ENCODE data around the gene CCNF. TPM values are rescaled to one million over a fixed set of nuclear protein-coding genes. Genes with fewer than 3 reads are reported as not detected.

CCNF gene
- total RNA-seq, 4 donors from 2014 or later = 0.27 to 2.1 (median 0.82) TPM

- peaks cover 0 to 58% (median 34%) of the 10 kb centered on the region in 3 donors for H3K4me1 ChIP-seq
- H3K27me3 ChIP-seq = peaks cover 38% of the 10 kb centered on the region
- TF ChIP-seq CTCF (IDR thresholded peaks at IDR 0.05) (no peak), EP300 (IDR thresholded peaks at IDR 0.05) (no peak), POLR2A (IDR thresholded peaks at IDR 0.05) (peak; percentile 67 to 73), POLR2AphosphoS5 (IDR thresholded peaks at IDR 0.05) (peak; percentile 70)
- no peaks in the 10 kb centered on the region for H3K36me3 ChIP-seq
- WGBS, 2 donors (ENCODE audit: low coverage in 1 of 2) = no CpG with 5 or more reads among the region's 77 CpGs
- peak within 1 kb of the TSS; percentile 66 to 77 for H3K4me3 ChIP-seq
- H3K27ac ChIP-seq = peak within 1 kb of the TSS; percentile 48 to 90 (median 83)
- peak; percentile 92 for ATAC-seq
- H3K9me3 ChIP-seq = no peaks in the 10 kb centered on the region
Observed at GRCh38 chr16:2474877-2475412, 45.7 kb downstream of the CCNF start, which contains the start of gene TBC1D24. Gene TBC1D24, plus strand, starts transcription at chr16:2475127. Its CDS starts 21,022 bp downstream, at chr16:2496149.

- TF ChIP-seq POLR2A (IDR thresholded peaks at IDR 0.05) (no peak), CTCF (IDR thresholded peaks at IDR 0.05) (no peak), EP300 (IDR thresholded peaks at IDR 0.05) (no peak), POLR2AphosphoS5 (IDR thresholded peaks at IDR 0.05) (no peak)
- WGBS, 2 donors (ENCODE audit: low coverage in 1 of 2) = 6 to 18% methylated on average over 7 to 9 of the region's 55 CpGs
- ATAC-seq = peak; percentile 1
- Histone ChIP-seq H3K4me3 (peak overlapping the region; percentile 66 to 77), H3K4me1 (peaks cover 0 to 53% (median 34%) of the 10 kb centered on the region in 3 donors), H3K9me3 (no peaks in the 10 kb centered on the region), H3K27me3 (peaks cover 31% of the 10 kb centered on the region), H3K36me3 (no peaks in the 10 kb centered on the region), H3K27ac (peak overlapping the region in 3 of 4 donors; percentile 81 to 90 (median 85))
Observed at GRCh38 chr16:2475413-2476344, 46.4 kb downstream of the CCNF start.

- no peak for ATAC-seq
- no peaks in the 10 kb centered on the region for H3K36me3 ChIP-seq
- TF ChIP-seq POLR2A (IDR thresholded peaks at IDR 0.05) = no peak
- TF ChIP-seq EP300 (IDR thresholded peaks at IDR 0.05) = no peak
- TF ChIP-seq CTCF (IDR thresholded peaks at IDR 0.05) = no peak
- no peak for TF ChIP-seq POLR2AphosphoS5 (IDR thresholded peaks at IDR 0.05)
- peaks cover 24% of the 10 kb centered on the region for H3K27me3 ChIP-seq
- H3K27ac ChIP-seq = no peak overlapping the region
- H3K4me3 ChIP-seq = no peak overlapping the region
- H3K9me3 ChIP-seq = no peaks in the 10 kb centered on the region
- 89 to 90% methylated on average over 2 to 8 of the region's 9 CpGs for WGBS, 2 donors (ENCODE audit: low coverage in 1 of 2)
- peaks cover 0 to 47% (median 28%) of the 10 kb centered on the region in 3 donors for H3K4me1 ChIP-seq
Observed at GRCh38 chr16:2476345-2476720, 47.1 kb downstream of the CCNF start.

GRCh38 chr16:2476741-2477140, 47.5 kb downstream of the CCNF start:
- 71 to 100% methylated on average over 1 to 3 of the region's 3 CpGs for WGBS, 2 donors (ENCODE audit: low coverage in 1 of 2)
- Histone ChIP-seq H3K27ac (no peak overlapping the region), H3K4me3 (no peak overlapping the region), H3K36me3 (no peaks in the 10 kb centered on the region), H3K27me3 (peaks cover 20% of the 10 kb centered on the region), H3K4me1 (peaks cover 0 to 42% (median 24%) of the 10 kb centered on the region in 3 donors), H3K9me3 (no peaks in the 10 kb centered on the region)
- no peak for ATAC-seq
- TF ChIP-seq EP300 (IDR thresholded peaks at IDR 0.05) (no peak), POLR2A (IDR thresholded peaks at IDR 0.05) (no peak), POLR2AphosphoS5 (IDR thresholded peaks at IDR 0.05) (no peak), CTCF (IDR thresholded peaks at IDR 0.05) (no peak)
